Measurements from ENCODE around the gene RBM42.
"Not testable (repeated sequence)": the region's sequence is repeated elsewhere in the genome, so short reads cannot be mapped to it uniquely, and the experiment has no call there.

The RBM42 gene

GRCh38 chr19:35654828-35655227 is 26.0 kb downstream of the RBM42 start:
- DNase-seq: not testable (repeated sequence)

GRCh38 chr19:35655600-35655999 is 26.8 kb downstream of the RBM42 start:
- DNase-seq: no peak

GRCh38 chr19:35656700-35657099 is 27.9 kb downstream of the RBM42 start:
- no peak for DNase-seq

- no peak for DNase-seq
Measured at GRCh38 chr19:35657904-35658700, 29.3 kb downstream of the RBM42 start.

GRCh38 chr19:35661995-35662340 is 33.1 kb downstream of the RBM42 start:
- no peak for DNase-seq

- no peak for DNase-seq
Measured at GRCh38 chr19:35663981-35664380, 35.1 kb downstream of the RBM42 start.

- DNase-seq: no peak
Measured at GRCh38 chr19:35665157-35665556, 36.3 kb downstream of the RBM42 start.

GRCh38 chr19:35665604-35666003 is 36.8 kb downstream of the RBM42 start:
- no peak for DNase-seq

GRCh38 chr19:35666251-35666913 is 37.5 kb downstream of the RBM42 start, which contains the start of gene UPK1A:
TSS of gene UPK1A (plus strand) at chr19:35666517. CDS start at chr19:35666813, 296 bp downstream.
- DNase-seq: no peak

GRCh38 chr19:35669566-35669965 is 40.7 kb downstream of the RBM42 start:
- DNase-seq: no peak

- DNase-seq: no peak
Measured at GRCh38 chr19:35669974-35670373, 41.1 kb downstream of the RBM42 start.

GRCh38 chr19:35670686-35671085 is 41.9 kb downstream of the RBM42 start:
- DNase-seq: no peak

- DNase-seq: no peak
Measured at GRCh38 chr19:35671818-35672217, 43.0 kb downstream of the RBM42 start.

GRCh38 chr19:35673121-35673804 is 44.4 kb downstream of the RBM42 start:
- DNase-seq: peak; percentile 11

GRCh38 chr19:35675589-35676140 is 46.8 kb downstream of the RBM42 start:
- no peak for DNase-seq

Measured in fibroblast of skin of abdomen (primary cell).